NCI-H1694 (cell line): ENCODE data around the gene GTPBP10.
"Not testable (repeated sequence)": the region's sequence is repeated elsewhere in the genome, so short reads cannot be mapped to it uniquely, and the experiment has no call there.

Experiments
- DNase-seq: peaks from one replicate; lab custom pipeline; 2025; lab: John Stamatoyannopoulos, UW

The GTPBP10 gene

DNA sequence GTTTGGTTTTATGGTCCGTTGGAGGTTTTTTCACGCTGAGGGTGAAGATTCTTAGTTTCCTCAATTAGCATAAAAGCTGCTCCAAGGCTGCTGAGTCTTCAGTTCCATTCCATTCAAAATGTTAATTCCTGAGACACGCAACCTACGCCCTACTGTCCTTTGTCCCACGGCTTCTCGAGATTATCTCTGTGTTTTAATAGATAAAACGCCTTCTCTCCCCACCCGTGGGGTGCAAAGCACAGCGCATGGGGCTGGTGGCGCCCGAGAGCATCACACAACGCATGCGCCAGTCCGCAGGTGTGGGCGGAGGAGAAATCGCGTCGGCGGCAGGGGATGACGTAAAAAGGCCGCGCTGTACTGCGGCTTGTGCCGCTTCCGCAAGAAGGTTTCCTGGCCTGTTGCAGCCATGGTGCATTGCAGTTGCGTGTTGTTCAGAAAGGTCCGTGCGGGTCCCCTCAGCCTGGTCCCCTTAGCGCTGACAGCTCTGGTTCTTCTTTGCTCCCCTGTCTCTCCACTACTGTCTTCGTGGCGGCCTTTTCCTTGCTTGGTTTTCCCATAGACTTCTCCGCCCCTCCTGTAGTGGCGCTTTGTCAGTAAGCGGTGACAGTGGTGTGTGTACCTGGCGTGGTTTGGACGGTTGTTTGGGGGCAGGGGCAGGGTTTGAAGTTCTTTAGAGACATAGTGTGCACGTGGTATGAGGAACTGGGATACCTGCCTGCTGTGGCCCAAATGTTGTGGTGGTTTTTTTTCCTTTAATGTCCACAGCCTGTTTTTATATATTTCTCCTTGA is at the start of gene GTPBP10:
TSS of gene GTPBP10 (plus strand) at position 381 of the 790 bp plus-strand sequence. CDS start at position 407, 26 bp downstream.
- peak; percentile 94 for DNase-seq

DNA sequence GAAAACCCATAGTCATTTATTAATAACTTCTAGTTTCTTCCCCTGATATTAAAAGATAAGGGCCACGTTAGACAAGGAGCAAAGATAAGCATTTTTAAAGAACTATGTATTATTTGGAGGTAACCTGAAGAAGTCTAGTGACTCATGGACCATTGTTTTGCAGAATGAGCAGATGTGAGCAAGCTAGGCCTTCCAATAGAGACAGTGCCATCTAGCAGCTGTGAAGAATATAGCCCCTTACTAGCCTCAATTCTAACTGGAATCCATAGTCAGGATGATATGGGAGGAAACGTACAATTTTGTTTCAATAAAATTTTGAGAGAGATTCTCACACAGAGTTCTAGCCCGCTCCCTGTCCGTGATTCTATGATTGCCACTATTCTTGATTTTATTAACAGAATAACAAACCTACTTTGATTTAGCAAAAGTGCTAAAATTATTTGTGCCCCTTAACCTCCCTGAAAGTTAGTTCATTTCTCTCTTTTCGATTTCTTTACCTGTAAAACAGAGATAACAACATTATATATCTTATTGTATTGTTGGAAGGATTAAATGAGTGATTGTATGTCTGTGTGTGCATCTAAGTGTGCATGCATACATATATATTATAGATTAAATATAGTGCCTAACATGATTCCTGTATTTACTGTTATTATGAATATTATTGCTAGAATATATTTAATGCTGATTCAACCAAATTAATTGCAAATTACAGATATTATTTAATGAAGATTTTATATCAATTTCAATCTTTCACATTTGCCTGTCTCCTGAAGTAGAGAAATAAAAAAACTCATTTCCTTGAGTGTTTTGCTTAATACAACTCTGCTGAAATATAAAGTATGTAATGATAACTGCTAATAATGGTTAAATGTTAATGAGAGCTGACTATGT is 48.1 kb upstream of the GTPBP10 start:
- DNase-seq: peak; percentile 42

DNA sequence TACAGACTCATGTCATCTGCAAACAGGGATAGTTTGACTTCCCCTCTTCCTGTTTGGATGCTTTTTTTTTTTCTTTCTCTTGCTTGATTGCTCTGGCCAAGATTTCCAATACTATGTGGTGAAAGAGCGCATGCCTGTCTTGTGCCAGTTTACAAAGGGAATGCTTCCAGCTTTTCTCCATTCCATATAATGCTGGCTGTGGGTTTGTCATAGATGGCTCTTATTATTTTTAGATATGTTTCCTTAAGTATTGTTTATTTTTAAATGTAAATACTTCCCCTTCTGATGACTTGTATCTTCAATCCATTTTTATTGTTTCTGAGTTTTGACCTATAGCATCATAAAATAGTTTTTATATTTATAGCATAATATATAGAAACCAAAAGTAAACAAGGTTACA is 43.3 kb upstream of the GTPBP10 start:
- no peak for DNase-seq

DNA sequence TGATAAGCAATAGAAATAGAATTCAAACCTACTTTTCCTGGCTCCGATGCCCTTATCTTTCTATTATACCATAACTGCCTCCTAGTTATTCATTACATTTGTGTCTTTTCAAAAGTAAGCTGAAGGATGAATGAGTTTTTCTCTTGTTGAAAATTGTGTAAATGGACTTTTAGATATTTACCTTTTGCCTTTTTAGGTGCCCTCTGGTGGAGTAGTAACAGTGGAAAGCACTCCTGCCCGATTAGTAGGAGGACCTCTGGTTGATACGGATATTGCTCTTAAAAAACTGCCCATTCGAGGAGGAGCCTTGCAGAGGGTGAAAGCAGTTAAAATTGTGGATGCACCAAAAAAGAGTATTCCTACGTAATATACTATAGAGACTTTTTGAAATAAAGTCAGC is 36.6 kb upstream of the GTPBP10 start:
- no peak for DNase-seq

DNA sequence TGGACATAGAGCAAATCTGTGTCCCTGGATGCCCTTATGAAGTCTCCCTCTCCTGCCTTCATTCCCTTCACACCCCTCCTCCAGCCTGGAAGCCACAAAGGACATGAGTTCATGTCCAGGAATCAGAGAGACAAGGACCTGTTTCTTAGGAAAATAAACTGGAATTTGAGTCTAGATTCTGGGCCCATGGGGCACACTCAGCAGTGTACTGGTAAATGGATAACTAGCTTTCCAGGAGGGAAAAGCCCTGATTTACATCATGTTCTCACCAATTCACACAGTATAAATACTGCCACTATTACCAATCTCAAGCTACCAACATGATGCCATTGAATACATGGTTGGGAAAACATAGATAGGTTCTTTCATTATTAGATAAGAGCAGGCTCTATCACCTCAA is 35.3 kb upstream of the GTPBP10 start:
- DNase-seq: no peak

DNA sequence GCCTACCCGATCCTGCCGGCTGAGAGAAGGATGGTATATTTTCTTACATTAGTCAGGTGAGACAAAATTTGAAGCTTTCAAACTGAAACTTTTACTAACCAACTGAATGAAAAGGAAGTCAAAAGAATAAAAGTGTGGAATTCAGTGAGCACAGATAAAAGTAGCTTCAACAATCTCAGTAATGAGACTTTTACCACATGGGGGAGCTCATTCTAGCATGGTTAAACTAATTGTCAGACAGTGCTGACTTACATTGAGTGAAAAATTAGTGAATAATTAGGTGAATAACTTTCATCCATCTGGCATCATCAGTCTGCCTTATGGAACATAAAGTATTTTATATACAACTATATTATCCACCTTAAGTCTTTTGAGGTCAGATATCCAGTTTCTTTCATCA is 33.8 kb upstream of the GTPBP10 start:
- DNase-seq: peak; percentile 2

DNA sequence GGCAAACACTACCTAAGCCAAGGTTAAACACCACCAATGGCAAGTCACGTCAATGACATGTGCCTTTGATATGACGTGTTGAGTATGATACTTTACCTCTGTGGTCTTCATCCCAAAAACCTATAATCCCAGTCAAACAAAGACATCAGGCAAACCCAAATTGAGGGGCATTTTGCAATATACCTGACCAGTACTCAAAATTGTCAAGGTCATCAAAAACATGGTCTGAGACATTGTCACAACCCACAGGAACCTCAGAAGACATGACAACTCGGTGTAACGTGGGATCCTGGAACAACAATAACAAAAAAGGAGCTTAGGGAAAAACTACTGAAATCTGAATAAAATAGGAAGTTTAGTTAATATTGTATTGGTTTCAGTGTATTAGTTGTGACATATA is 32.6 kb upstream of the GTPBP10 start:
- no peak for DNase-seq

- no peak for DNase-seq
These were observed 26.5 kb upstream of the GTPBP10 start for GRCh38 chr7:90320014-90320413.

GRCh38 chr7:90320418-90320800 is 26.1 kb upstream of the GTPBP10 start:
- DNase-seq: no peak

GRCh38 chr7:90320801-90321494 is 25.6 kb upstream of the GTPBP10 start, which contains the start of gene FAM237B:
TSS of gene FAM237B (minus strand) at chr7:90321304. CDS start at chr7:90319748, 1,556 bp downstream.
- no peak for DNase-seq

DNA sequence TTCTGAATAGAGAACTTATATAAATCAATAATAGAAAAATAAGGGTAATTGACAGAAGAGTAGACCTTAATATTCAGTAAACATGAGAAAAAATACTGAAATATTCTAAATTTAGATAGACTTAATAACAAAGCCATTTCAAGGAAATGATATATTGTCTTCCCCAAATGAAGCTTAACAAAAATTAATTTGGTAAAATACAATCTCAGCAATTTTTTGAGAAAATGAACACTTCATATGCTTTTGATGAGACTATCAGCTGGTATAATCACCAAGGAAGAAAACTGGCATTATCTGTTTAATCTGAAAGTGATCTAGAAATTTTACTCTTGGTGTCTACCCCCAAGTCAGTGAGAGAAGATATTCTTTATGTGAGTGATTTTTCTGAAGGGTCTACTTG is 23.7 kb upstream of the GTPBP10 start:
- no peak for DNase-seq

DNA sequence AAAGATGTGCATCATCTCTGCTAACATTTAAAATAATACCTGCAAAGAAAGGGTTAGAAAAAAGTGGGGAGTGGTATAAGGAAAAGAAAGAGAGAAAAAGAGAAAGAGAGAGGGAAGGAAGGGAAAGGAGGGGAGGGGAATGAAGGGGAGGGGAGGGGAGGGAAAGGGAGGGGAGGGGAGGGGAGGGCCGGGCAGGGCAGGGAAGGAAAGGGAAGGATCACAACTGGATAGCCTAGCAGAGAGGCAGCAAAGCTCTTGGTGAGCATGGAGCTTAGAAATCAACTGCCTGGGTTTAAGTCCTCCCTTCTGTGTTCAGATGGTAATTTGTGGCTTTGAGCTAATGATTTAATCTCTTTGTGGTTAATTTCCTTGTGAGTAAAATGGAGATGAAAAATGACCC is 20.0 kb upstream of the GTPBP10 start:
- no peak for DNase-seq

GRCh38 chr7:90334193-90334843 is 12.2 kb upstream of the GTPBP10 start:
- DNase-seq: no peak

DNA sequence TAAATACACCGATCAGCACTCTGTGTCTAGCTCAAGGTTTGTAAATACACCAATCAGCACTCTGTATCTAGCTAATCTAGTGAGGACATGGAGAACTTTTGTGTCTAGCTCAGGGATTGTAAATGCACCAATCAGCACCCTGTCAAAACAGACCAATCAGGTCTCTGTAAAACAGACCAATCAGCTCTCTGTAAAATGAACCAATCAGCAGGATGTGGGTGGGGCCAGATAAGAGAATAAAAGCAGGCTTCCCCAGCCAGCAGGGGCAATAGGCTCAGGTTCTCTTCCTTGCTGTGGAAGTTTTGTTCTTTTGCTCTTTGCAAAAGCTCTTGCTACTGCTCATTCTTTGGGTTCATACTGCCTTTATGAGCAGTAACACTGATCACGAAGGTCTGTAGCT is 11.6 kb upstream of the GTPBP10 start:
- DNase-seq: not testable (repeated sequence)

GRCh38 chr7:90337106-90337505 is 9.4 kb upstream of the GTPBP10 start:
- no peak for DNase-seq

GRCh38 chr7:90345016-90345415 is 1.5 kb upstream of the GTPBP10 start:
- no peak for DNase-seq

DNA sequence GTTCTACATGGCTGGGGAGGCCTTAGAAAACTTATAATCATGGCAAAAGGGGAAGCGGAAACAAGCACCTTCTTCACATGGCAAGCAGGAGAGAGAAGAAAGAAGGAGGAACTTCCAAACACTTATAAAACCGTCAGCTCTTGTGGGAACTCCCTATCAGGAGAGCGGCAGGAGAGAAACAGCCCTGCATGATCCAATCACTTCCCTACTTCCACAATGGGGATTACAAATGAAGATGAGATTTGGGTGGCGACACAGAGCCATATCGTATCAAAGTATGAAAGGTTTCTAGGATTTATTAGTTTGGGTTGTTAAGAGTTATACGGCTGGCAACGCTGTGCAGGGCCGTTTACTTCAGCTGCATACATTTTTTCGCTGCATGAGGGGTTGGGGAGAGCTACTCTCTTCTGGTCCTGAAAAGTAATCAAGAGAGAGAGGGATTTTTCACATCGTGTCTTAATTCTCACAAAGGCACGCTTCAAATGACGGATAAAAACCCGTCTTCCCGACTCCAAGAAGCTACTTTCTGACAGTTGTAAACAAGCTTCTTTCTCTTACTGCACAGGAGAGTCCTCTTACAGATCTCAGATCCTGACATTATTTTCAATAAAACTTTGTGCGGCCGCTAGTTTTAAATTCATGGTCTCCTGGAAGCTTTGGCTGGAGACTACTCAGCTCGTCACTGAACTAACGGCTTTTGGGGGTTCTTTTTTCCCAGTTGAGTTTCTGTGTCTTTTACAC is 751 bp upstream of the GTPBP10 start:
- no peak for DNase-seq

GRCh38 chr7:90347759-90348158 is 1.2 kb downstream of the GTPBP10 start:
- no peak for DNase-seq

DNA sequence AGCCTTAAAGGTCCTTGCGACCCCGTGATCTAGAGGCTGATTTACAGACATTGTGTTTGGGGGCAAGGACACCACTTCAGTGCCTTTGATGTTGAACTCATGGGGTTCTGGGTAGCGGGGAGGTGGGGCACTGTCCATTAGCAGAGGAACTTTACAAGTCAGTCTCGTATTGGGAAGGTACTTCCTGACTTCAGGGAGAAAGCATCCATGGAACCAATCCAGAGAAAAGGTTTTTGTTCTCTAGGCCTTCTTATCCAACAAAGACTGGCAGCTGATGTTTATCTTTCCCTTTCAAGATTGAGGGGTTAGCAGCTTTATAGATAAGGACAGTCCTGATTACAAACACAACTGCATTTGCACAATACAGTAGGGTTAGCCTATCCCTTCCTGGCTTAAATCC is 2.8 kb downstream of the GTPBP10 start:
- no peak for DNase-seq

DNA sequence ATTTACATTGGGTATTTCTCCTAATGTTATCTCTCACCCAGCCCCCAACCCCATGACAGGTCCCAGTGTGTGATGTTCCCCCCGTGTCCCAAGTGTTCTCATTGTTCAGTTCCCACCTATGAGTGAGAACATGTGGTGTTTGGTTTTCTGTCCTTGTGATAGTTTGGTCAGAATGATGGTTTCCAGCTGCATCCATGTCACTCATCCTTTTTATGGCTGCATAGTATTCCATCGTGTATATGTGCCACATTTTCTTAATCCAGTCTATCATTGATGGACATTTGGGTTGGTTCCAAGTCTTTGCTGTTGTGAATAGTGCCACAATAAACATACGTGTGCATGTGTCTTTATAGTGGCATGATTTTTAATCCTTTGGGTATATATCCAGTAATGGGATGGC is 3.5 kb downstream of the GTPBP10 start:
- not testable (repeated sequence) for DNase-seq

GRCh38 chr7:90351987-90352386 is 5.5 kb downstream of the GTPBP10 start:
- no peak for DNase-seq
